GM13977 (cell line): Measurements from ENCODE around the gene MED15.

Experiments used
- DNase-seq: peaks from one replicate; pipeline ENCODE4 v3.0.0; 2012; ENCODE audit warnings: low spot score
- in situ Hi-C: fragments of 300-500 bp; cut with MboI; formaldehyde crosslinking; loops from one replicate; pipeline ENCODE4 v1.12.0; 2022; ENCODE audit warnings: low sequenced_read_pairs, low pct_unique_long_range_greater_than_20kb, mixed read lengths, inconsistent platforms; ENCODE audit not compliant: unreplicated experiment
- TF ChIP-seq, protein P1 (sequence below): IDR thresholded peaks from 2 replicates; pipeline ENCODE4 v1.5.1; 2012; ENCODE audit warnings: mild to moderate bottlenecking, control low read depth; ENCODE audit not compliant: insufficient read depth; ENCODE audit errors: extremely low read depth, missing control alignments

The MED15 gene

DNA sequence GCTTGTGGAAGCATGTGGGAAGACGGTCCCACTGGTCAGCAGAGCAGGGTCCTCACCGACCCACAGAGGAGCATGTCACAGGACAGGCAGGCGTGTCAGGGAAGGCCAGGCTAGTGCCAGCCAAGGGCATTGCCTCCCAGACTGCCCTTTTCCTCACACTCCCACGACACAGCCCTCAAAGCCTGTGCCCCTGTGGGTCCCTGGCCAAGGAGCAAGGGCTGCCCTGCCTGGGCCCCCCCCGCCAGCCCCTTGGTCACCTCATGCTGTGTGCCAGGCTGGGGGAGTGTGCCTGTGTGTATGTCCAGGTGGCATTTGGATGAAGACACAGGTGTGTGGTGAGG is 74.7 kb downstream of the MED15 start:
- TF ChIP-seq, protein P1, sequence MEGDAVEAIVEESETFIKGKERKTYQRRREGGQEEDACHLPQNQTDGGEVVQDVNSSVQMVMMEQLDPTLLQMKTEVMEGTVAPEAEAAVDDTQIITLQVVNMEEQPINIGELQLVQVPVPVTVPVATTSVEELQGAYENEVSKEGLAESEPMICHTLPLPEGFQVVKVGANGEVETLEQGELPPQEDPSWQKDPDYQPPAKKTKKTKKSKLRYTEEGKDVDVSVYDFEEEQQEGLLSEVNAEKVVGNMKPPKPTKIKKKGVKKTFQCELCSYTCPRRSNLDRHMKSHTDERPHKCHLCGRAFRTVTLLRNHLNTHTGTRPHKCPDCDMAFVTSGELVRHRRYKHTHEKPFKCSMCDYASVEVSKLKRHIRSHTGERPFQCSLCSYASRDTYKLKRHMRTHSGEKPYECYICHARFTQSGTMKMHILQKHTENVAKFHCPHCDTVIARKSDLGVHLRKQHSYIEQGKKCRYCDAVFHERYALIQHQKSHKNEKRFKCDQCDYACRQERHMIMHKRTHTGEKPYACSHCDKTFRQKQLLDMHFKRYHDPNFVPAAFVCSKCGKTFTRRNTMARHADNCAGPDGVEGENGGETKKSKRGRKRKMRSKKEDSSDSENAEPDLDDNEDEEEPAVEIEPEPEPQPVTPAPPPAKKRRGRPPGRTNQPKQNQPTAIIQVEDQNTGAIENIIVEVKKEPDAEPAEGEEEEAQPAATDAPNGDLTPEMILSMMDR, result no peak
- no peak for DNase-seq
- in situ Hi-C loops, result no loop called here

DNA sequence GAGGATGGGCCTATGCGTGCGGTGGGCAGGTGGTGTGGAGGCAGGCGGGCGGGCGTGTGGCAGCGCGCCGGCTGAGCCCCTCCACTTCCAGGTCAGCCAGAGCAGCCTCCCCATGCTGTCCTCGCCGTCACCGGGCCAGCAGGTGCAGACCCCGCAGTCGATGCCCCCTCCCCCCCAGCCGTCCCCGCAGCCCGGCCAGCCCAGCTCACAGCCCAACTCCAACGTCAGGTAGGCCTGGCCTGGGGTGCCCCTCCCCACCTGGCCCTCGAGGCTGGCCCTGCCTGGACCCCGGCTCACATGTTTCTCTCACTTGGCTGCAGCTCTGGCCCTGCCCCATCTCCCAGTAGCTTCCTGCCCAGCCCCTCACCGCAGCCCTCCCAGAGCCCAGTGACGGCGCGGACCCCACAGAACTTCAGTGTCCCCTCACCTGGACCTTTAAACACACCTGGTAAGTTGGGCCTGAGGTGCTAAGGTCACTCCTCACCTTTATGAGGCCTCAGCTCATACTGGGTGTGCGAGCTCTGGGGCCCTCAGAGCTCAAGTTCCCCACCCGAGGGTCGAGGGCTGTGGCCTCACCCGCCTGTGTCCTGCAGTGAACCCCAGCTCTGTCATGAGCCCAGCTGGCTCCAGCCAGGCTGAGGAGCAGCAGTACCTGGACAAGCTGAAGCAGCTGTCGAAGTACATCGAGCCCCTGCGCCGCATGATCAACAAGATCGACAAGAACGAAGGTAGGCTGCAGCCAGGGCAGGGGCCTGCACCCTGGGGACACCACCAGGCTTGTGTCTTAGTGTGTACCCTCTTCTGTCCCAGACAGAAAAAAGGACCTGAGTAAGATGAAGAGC is 75.3 kb downstream of the MED15 start:
- in situ Hi-C loops, result no loop called here
- TF ChIP-seq, protein P1, result no peak

DNA sequence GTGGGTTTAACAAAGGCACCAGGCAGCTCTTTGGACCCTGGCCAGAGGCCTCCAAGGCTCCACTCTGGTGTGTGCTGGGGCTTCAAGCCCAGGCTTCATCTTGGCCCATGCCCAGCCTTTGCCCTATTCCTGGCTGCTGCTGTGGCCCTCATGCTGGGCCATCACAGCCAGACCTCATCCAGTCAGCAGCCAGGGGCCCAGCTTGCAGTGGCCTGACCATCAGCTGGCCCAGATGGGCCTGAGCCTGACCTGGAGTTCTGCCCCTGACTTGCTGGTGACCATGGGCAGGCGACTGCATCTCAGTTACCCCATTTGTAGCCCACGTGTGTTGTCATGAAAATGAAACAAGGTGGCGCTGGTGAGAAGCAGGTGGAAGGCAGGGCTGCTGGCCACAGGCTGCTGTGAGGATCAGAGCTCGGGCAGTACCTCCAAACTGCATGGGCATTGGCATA is 76.1 kb downstream of the MED15 start:
- in situ Hi-C loops, result no loop called here
- no peak for DNase-seq
- TF ChIP-seq, protein P1, result peak; percentile 28

More for the DNA sequence above, 75.3 kb downstream of the MED15 start:
- no peak for DNase-seq

DNA sequence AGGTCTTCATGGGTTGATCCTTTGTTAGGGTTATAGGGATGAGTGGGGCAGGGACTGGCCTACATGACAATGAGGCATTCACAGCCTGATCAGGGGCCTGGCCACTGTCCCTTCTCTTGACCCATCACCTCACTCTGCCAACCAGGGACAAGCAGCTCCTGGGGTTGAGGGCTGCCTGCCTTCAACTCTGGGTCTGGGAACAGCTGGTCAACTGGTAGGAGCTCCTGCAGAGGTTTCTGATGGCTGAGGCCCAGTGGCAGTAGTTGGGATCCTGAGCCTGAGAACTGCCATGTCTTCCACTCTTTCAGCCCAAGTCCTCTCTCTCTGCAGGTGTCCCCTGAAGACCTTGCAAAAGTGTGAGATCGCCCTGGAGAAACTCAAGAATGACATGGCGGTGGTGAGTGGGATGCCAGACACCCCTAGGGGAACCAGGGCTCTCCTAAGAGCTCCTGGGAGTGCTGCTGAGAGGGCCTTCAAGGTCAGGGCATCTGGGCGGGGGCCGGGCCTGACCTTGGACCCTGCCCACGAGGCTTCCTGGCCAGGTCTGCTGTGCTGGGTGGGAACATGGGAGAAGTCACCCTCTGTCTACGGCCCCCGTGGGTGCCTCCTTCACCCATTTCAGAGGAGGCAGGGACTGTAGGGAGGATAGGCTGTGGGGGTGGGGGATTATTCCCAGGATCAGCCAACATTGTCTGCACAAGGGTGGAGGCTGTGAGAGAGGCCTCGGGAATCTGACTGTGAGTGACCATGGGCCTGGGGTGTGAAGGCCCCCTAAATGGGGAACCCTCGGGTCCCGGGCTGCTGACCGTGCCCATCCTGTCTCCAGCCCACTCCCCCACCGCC is 76.8 kb downstream of the MED15 start:
- TF ChIP-seq, protein P1, result no peak
- DNase-seq, result no peak
- in situ Hi-C loops, result no loop called here

DNA sequence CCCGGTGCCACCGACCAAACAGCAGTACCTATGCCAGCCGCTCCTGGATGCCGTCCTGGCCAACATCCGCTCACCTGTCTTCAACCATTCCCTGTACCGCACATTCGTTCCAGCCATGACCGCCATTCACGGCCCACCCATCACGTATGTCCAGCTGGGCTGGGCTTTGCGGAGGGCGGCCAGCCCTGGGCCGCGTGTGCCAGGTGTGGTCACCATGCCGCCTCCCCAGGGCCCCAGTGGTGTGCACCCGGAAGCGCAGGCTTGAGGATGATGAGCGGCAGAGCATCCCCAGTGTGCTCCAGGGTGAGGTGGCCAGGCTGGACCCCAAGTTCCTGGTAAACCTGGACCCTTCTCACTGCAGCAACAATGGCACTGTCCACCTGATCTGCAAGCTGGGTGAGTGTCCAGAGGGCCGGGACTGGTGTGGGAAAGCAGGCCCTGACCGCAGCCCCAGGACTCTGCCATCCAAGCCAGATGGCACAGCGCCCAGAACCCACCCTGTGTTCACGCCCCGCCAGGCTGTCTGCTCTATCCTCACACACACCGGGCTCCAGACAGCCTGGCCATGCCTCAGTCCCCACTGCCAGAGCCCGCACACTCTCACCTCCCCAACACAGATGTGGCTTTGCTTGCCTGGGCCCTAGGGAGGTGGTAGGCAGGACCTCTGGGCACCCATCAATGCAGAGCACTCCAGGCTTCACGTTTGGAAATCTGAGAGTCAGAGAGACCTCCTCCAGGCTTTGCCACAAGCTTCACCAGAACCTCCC is 77.6 kb downstream of the MED15 start:
- TF ChIP-seq, protein P1, result no peak
- DNase-seq, result no peak
- in situ Hi-C loops, result no loop called here
